Fibroblast of upper back skin (primary cell): ENCODE results near the gene PROX1.

Experiments
- DNase-seq: peaks from one replicate; pipeline ENCODE4 v3.0.0-alpha.2; 2013

The PROX1 gene

GRCh38 chr1:214027498-214027897, 39.7 kb downstream of the PROX1 start:
- no peak for DNase-seq

- DNase-seq = no peak
Measured at GRCh38 chr1:214028095-214028494, 40.3 kb downstream of the PROX1 start.

- no peak for DNase-seq
Measured at GRCh38 chr1:214028649-214029406, 41.1 kb downstream of the PROX1 start.

- DNase-seq = no peak
Measured at GRCh38 chr1:214029796-214030195, 42.0 kb downstream of the PROX1 start.

- no peak for DNase-seq
Measured at GRCh38 chr1:214031267-214031650, 43.5 kb downstream of the PROX1 start.

- no peak for DNase-seq
Measured at GRCh38 chr1:214037468-214037867, 49.7 kb downstream of the PROX1 start.

- no peak for DNase-seq
Measured at GRCh38 chr1:214039394-214040018, 51.7 kb downstream of the PROX1 start.

GRCh38 chr1:214043167-214043566, 55.4 kb downstream of the PROX1 start:
- DNase-seq = no peak

GRCh38 chr1:214044438-214045214, 56.9 kb downstream of the PROX1 start:
- DNase-seq = no peak

GRCh38 chr1:214050513-214051401, 63.0 kb downstream of the PROX1 start:
- DNase-seq = no peak

- DNase-seq = no peak
Measured at GRCh38 chr1:214051786-214052185, 64.0 kb downstream of the PROX1 start.

- no peak for DNase-seq
Measured at GRCh38 chr1:214058076-214058475, 70.3 kb downstream of the PROX1 start.

GRCh38 chr1:214066190-214066589, 78.4 kb downstream of the PROX1 start:
- no peak for DNase-seq

GRCh38 chr1:214066936-214067335, 79.2 kb downstream of the PROX1 start:
- DNase-seq = no peak

- DNase-seq = no peak
Measured at GRCh38 chr1:214067397-214067796, 79.6 kb downstream of the PROX1 start.

GRCh38 chr1:214067853-214068703, 80.3 kb downstream of the PROX1 start:
- DNase-seq = no peak

- DNase-seq = no peak
Measured at GRCh38 chr1:214068979-214069378, 81.2 kb downstream of the PROX1 start.

GRCh38 chr1:214071469-214071868, 83.7 kb downstream of the PROX1 start:
- DNase-seq = no peak

GRCh38 chr1:214072426-214073157, 84.8 kb downstream of the PROX1 start:
- no peak for DNase-seq

- DNase-seq = no peak
Measured at GRCh38 chr1:214074477-214074876, 86.7 kb downstream of the PROX1 start.
